ENCODE measurements around the gene RNF223. TPM values are rescaled to one million over a fixed set of nuclear protein-coding genes. Genes with fewer than 3 reads are reported as not detected.
"Not testable (repeated sequence)": the region's sequence is repeated elsewhere in the genome, so short reads cannot be mapped to it uniquely, and the experiment has no call there.

The RNF223 gene
- total RNA-seq, 1 donor from 2014 or later = not detected

- H3K36me3 Mint-ChIP-seq (ENCODE audit: unreplicated experiment) = peaks cover 6% of the 10 kb centered on the region
- no peaks in the 10 kb centered on the region for H3K4me1 Mint-ChIP-seq (ENCODE audit: low read depth, unreplicated experiment)
- H3K27me3 Mint-ChIP-seq (ENCODE audit: unreplicated experiment) = peaks cover 18% of the 10 kb centered on the region
- no peak overlapping the region for H3K4me3 Mint-ChIP-seq (ENCODE audit: unreplicated experiment)
- H3K27ac Mint-ChIP-seq (ENCODE audit: unreplicated experiment) = no peak overlapping the region
- TF ChIP-seq CTCF (IDR thresholded peaks at IDR 0.05; ENCODE audit: partially characterized antibody, unreplicated experiment) = no peak
- peaks cover 16% of the 10 kb centered on the region for H3K9me3 Mint-ChIP-seq (ENCODE audit: unreplicated experiment)
- DNase-seq = no peak
Measured at GRCh38 chr1:1110561-1110971, 36.5 kb upstream of the RNF223 start.

GRCh38 chr1:1109743-1110142 is 35.6 kb upstream of the RNF223 start:
- no peak for DNase-seq
- peaks cover 16% of the 10 kb centered on the region for H3K27me3 Mint-ChIP-seq (ENCODE audit: unreplicated experiment)
- H3K27ac Mint-ChIP-seq (ENCODE audit: unreplicated experiment) = no peak overlapping the region
- no peak for TF ChIP-seq CTCF (IDR thresholded peaks at IDR 0.05; ENCODE audit: partially characterized antibody, unreplicated experiment)
- peaks cover 6% of the 10 kb centered on the region for H3K36me3 Mint-ChIP-seq (ENCODE audit: unreplicated experiment)
- no peaks in the 10 kb centered on the region for H3K4me1 Mint-ChIP-seq (ENCODE audit: low read depth, unreplicated experiment)
- no peak overlapping the region for H3K4me3 Mint-ChIP-seq (ENCODE audit: unreplicated experiment)
- peaks cover 14% of the 10 kb centered on the region for H3K9me3 Mint-ChIP-seq (ENCODE audit: unreplicated experiment)

- Mint-ChIP-seq H3K27me3 (ENCODE audit: unreplicated experiment) (peaks cover 6% of the 10 kb centered on the region), H3K27ac (ENCODE audit: unreplicated experiment) (no peak overlapping the region), H3K4me1 (ENCODE audit: low read depth, unreplicated experiment) (no peaks in the 10 kb centered on the region), H3K9me3 (ENCODE audit: unreplicated experiment) (peaks cover 12% of the 10 kb centered on the region), H3K4me3 (ENCODE audit: unreplicated experiment) (no peak overlapping the region), H3K36me3 (ENCODE audit: unreplicated experiment) (no peaks in the 10 kb centered on the region)
- DNase-seq = no peak
- TF ChIP-seq CTCF (IDR thresholded peaks at IDR 0.05; ENCODE audit: partially characterized antibody, unreplicated experiment) = no peak
Measured at GRCh38 chr1:1106510-1107221, 32.6 kb upstream of the RNF223 start.

- H3K4me1 Mint-ChIP-seq (ENCODE audit: low read depth, unreplicated experiment); H3K27me3 Mint-ChIP-seq (ENCODE audit: unreplicated experiment); H3K27ac Mint-ChIP-seq (ENCODE audit: unreplicated experiment); H3K4me3 Mint-ChIP-seq (ENCODE audit: unreplicated experiment); H3K9me3 Mint-ChIP-seq (ENCODE audit: unreplicated experiment); DNase-seq: not testable (repeated sequence)
- H3K36me3 Mint-ChIP-seq (ENCODE audit: unreplicated experiment) = peaks cover 13% of the 10 kb centered on the region
Measured at GRCh38 chr1:1104152-1104551, 30.0 kb upstream of the RNF223 start.

- H3K9me3 Mint-ChIP-seq (ENCODE audit: unreplicated experiment) = peaks cover 5% of the 10 kb centered on the region
- TF ChIP-seq CTCF (IDR thresholded peaks at IDR 0.05; ENCODE audit: partially characterized antibody, unreplicated experiment) = no peak
- no peak overlapping the region for H3K4me3 Mint-ChIP-seq (ENCODE audit: unreplicated experiment)
- no peak for DNase-seq
- H3K27ac Mint-ChIP-seq (ENCODE audit: unreplicated experiment) = no peak overlapping the region
- peaks cover 16% of the 10 kb centered on the region for H3K36me3 Mint-ChIP-seq (ENCODE audit: unreplicated experiment)
- H3K27me3 Mint-ChIP-seq (ENCODE audit: unreplicated experiment) = peaks cover 8% of the 10 kb centered on the region
- no peaks in the 10 kb centered on the region for H3K4me1 Mint-ChIP-seq (ENCODE audit: low read depth, unreplicated experiment)
Measured at GRCh38 chr1:1101503-1101902, 27.4 kb upstream of the RNF223 start.
